Measurements from ENCODE around the gene TSPAN2. TPM values are rescaled to one million over a fixed set of nuclear protein-coding genes. Genes with fewer than 3 reads are reported as not detected.

TSPAN2 gene
- polyA plus RNA-seq, 3 donors = 3.5 to 20.6 (median 16.7) TPM

DNA sequence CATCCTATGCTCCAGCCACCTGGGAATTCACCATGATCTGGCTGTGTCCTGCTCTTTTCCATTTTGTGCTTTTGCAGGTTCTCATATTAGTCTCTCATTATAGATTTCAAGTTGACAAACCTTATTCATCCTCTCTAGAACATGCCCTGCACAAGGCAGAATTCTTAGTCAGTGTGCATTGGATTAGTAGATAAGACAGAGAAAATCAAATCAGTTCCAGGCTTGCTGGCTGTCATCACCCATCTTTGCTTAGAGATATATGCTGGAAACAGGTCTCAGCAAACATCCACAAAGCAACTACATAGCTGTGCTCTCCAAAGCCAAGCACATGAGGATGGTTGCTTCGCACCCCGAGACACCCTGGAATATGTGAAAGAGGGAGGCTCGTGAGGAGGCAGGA is 24.8 kb downstream of the TSPAN2 start:
- no peak overlapping the region for H2AFZ ChIP-seq (ENCODE audit: insufficient read depth, low read depth, low read length, poor library complexity, severe bottlenecking)
- H3K36me3 Mint-ChIP-seq = peaks cover 19 to 28% of the 10 kb centered on the region in 2 donors
- peaks cover 0 to 2% (median 0%) of the 10 kb centered on the region in 7 donors for H3K9me3 Mint-ChIP-seq
- intact Hi-C loops (cut with micrococcal nuclease) = no loop called here
- H3K9ac ChIP-seq (ENCODE audit: insufficient read depth, low read length, poor library complexity, severe bottlenecking) = no peak overlapping the region
- H3K27ac ChIP-seq (ENCODE audit: low read depth in 1 of 2, low read length in 2 of 2) = no peak overlapping the region
- no peak for DNase-seq
- H3K27ac Mint-ChIP-seq = peak overlapping the region in 1 of 7 donors; percentile 41
- H3K4me1 ChIP-seq (ENCODE audit: control insufficient read depth in 1 of 2, insufficient read depth in 2 of 2, low read length in 2 of 2) = peaks cover 13 to 14% of the 10 kb centered on the region in 2 donors
- peaks cover 2 to 31% of the 10 kb centered on the region in 2 donors for H3K36me3 ChIP-seq (replicated peaks in 1 of 2; ENCODE audit: control insufficient read depth in 1 of 2, insufficient read depth in 2 of 2, low read length in 2 of 2)
- TF ChIP-seq, protein P1, sequence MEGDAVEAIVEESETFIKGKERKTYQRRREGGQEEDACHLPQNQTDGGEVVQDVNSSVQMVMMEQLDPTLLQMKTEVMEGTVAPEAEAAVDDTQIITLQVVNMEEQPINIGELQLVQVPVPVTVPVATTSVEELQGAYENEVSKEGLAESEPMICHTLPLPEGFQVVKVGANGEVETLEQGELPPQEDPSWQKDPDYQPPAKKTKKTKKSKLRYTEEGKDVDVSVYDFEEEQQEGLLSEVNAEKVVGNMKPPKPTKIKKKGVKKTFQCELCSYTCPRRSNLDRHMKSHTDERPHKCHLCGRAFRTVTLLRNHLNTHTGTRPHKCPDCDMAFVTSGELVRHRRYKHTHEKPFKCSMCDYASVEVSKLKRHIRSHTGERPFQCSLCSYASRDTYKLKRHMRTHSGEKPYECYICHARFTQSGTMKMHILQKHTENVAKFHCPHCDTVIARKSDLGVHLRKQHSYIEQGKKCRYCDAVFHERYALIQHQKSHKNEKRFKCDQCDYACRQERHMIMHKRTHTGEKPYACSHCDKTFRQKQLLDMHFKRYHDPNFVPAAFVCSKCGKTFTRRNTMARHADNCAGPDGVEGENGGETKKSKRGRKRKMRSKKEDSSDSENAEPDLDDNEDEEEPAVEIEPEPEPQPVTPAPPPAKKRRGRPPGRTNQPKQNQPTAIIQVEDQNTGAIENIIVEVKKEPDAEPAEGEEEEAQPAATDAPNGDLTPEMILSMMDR (IDR thresholded peaks at IDR 0.05) = no peak
- no peak overlapping the region for H3K4me2 ChIP-seq (replicated peaks; ENCODE audit: extremely low read depth, low read length, poor library complexity, severe bottlenecking)
- no peaks in the 10 kb centered on the region for H3K79me2 ChIP-seq (ENCODE audit: insufficient read depth, low read length)
- H3K27me3 ChIP-seq (ENCODE audit: control insufficient read depth in 2 of 2, insufficient read depth in 2 of 2, low read length in 2 of 2) = no peaks in the 10 kb centered on the region
- no peak overlapping the region for H3K4me3 Mint-ChIP-seq
- 100% methylated on average over 1 of the region's 3 CpGs for WGBS (ENCODE audit: insufficient coverage)
- peaks cover 0 to 1% (median 0%) of the 10 kb centered on the region in 3 donors for H3K27me3 Mint-ChIP-seq (ENCODE audit: low read depth in 3 of 3)
- no peak overlapping the region for H3K4me3 ChIP-seq (replicated peaks in 1 of 3; ENCODE audit: low read depth in 2 of 3, low read length in 3 of 3)
- peaks cover 27% of the 10 kb centered on the region for H3K4me1 Mint-ChIP-seq
- no peaks in the 10 kb centered on the region for H3K9me3 ChIP-seq (replicated peaks in 1 of 2; ENCODE audit: control insufficient read depth in 1 of 2, insufficient read depth in 1 of 2, low read length in 2 of 2)
- no peaks in the 10 kb centered on the region for H4K20me1 ChIP-seq (ENCODE audit: insufficient read depth, low read length)

DNA sequence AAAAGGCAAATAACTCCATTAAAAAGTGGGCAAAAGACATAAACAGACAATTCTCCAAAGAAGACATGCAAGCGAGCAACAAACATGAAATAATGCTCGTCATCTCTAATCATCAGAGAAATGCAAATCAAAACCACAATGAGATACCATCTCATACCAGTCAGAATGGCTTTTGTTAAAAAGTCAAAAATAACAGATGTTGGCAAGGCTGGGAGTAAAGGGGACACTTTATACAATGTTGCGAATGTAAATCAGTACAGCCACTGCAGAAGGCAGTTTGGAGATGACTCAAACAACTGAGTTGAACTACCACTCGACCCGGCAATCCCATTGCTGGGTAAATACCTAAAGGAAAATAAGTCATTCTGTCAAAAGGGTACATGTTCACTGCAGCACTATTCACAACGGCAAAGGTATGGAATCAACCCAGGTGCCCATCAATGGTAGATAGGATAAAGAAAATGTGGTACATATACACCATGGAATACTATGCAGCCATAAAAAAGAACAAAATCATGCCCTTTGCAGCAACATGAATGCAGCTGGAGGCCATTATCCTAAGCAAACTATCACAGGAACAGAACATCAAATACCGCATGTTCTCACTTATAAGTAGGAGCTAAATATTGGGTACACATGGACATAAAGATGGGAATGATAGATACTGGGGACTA is 25.9 kb downstream of the TSPAN2 start:
- Mint-ChIP-seq H3K27ac (peak overlapping the region in 2 of 7 donors; percentile 27 to 75), H3K4me3 (no peak overlapping the region), H3K36me3 (peaks cover 13 to 21% of the 10 kb centered on the region in 2 donors), H3K27me3 (ENCODE audit: low read depth in 3 of 3) (no peaks in the 10 kb centered on the region), H3K9me3 (peaks cover 0 to 2% (median 0%) of the 10 kb centered on the region in 7 donors), H3K4me1 (peaks cover 27% of the 10 kb centered on the region)
- peaks cover 3 to 28% of the 10 kb centered on the region in 2 donors for H3K36me3 ChIP-seq (replicated peaks in 1 of 2; ENCODE audit: control insufficient read depth in 1 of 2, insufficient read depth in 2 of 2, low read length in 2 of 2)
- H3K4me3 ChIP-seq (replicated peaks in 1 of 3; ENCODE audit: low read depth in 2 of 3, low read length in 3 of 3) = no peak overlapping the region
- TF ChIP-seq, protein P1 (IDR thresholded peaks at IDR 0.05) = no peak
- no peak overlapping the region for H3K4me2 ChIP-seq (replicated peaks; ENCODE audit: extremely low read depth, low read length, poor library complexity, severe bottlenecking)
- peaks cover 13 to 14% of the 10 kb centered on the region in 2 donors for H3K4me1 ChIP-seq (ENCODE audit: control insufficient read depth in 1 of 2, insufficient read depth in 2 of 2, low read length in 2 of 2)
- no peak overlapping the region for H3K9ac ChIP-seq (ENCODE audit: insufficient read depth, low read length, poor library complexity, severe bottlenecking)
- H3K79me2 ChIP-seq (ENCODE audit: insufficient read depth, low read length) = no peaks in the 10 kb centered on the region
- intact Hi-C loops (cut with micrococcal nuclease) = no loop called here
- no peaks in the 10 kb centered on the region for H3K27me3 ChIP-seq (ENCODE audit: control insufficient read depth in 2 of 2, insufficient read depth in 2 of 2, low read length in 2 of 2)
- 42% methylated on average over 3 of the region's 7 CpGs for WGBS (ENCODE audit: insufficient coverage)
- H2AFZ ChIP-seq (ENCODE audit: insufficient read depth, low read depth, low read length, poor library complexity, severe bottlenecking) = no peak overlapping the region
- H3K27ac ChIP-seq (ENCODE audit: low read depth in 1 of 2, low read length in 2 of 2) = peak overlapping the region in 1 of 2 donors; percentile 55
- no peak for DNase-seq
- H3K9me3 ChIP-seq (replicated peaks in 1 of 2; ENCODE audit: control insufficient read depth in 1 of 2, insufficient read depth in 1 of 2, low read length in 2 of 2) = no peaks in the 10 kb centered on the region
- no peaks in the 10 kb centered on the region for H4K20me1 ChIP-seq (ENCODE audit: insufficient read depth, low read length)

Measured in CD14-positive monocyte (primary cell).